Immature natural killer cell (primary cell): ENCODE results near the gene CACNG4. TPM values are rescaled to one million over a fixed set of nuclear protein-coding genes. Genes with fewer than 3 reads are reported as not detected.

ENCODE experiments used
- DNase-seq, 3 donors: peaks; one replicate each; pipeline ENCODE4 v3.0.0; 2022; ENCODE audit warnings: mixed read lengths in 1 of 3
- H3K27ac Mint-ChIP-seq, 6 donors: one replicate each; pipeline ENCODE4 v1.8.0; 2020; ENCODE audit warnings: mixed read lengths in 6 of 6, mild to moderate bottlenecking in 5 of 6, inconsistent platforms in 4 of 6, moderate library complexity in 3 of 6
- H3K27me3 Mint-ChIP-seq, 3 donors: one replicate each; pipeline ENCODE4 v1.8.0; 2020 to 2021; ENCODE audit warnings: low read depth in 3 of 3, mild to moderate bottlenecking in 3 of 3, mixed read lengths in 3 of 3, moderate library complexity in 3 of 3, inconsistent platforms in 1 of 3
- H3K36me3 Mint-ChIP-seq, 3 donors: one replicate each; pipeline ENCODE4 v1.8.0; 2020; ENCODE audit warnings: mixed read lengths in 3 of 3, inconsistent platforms in 2 of 3, mild to moderate bottlenecking in 2 of 3
- H3K4me1 Mint-ChIP-seq, 2 donors: one replicate each; pipeline ENCODE4 v1.8.0; 2020; ENCODE audit warnings: inconsistent platforms in 2 of 2, mild to moderate bottlenecking in 2 of 2, mixed read lengths in 2 of 2, moderate library complexity in 1 of 2
- H3K4me3 Mint-ChIP-seq, 5 donors: one replicate each; pipeline ENCODE4 v1.8.0; 2020; ENCODE audit warnings: mild to moderate bottlenecking in 5 of 5, mixed read lengths in 5 of 5, inconsistent platforms in 3 of 5, moderate library complexity in 3 of 5
- H3K9me3 Mint-ChIP-seq, 6 donors: one replicate each; pipeline ENCODE4 v1.8.0; 2020; ENCODE audit warnings: mild to moderate bottlenecking in 6 of 6, mixed read lengths in 6 of 6, inconsistent platforms in 4 of 6, moderate library complexity in 3 of 6
- polyA plus RNA-seq, 3 donors: library from polyadenylated mRNA; unstranded; fragments of 300-500 nt; fragmentation: Illumina TruSeq; gene quantifications; one replicate each; pipeline ENCODE4 v1.2.3, GENCODE V29; 2021

Gene CACNG4
- polyA plus RNA-seq, 3 donors from 2014 or later: not detected

GRCh38 chr17:66988069-66988798 is 23.7 kb downstream of the CACNG4 start:
- Mint-ChIP-seq H3K4me3 (no peak overlapping the region), H3K9me3 (no peaks in the 10 kb centered on the region), H3K36me3 (no peaks in the 10 kb centered on the region), H3K27ac (no peak overlapping the region), H3K4me1 (no peaks in the 10 kb centered on the region), H3K27me3 (peaks cover 3 to 15% (median 11%) of the 10 kb centered on the region in 3 donors)
- no peak for DNase-seq

GRCh38 chr17:66989076-66989475 is 24.6 kb downstream of the CACNG4 start:
- no peak overlapping the region for H3K4me3 Mint-ChIP-seq
- H3K27ac Mint-ChIP-seq: no peak overlapping the region
- H3K9me3 Mint-ChIP-seq: no peaks in the 10 kb centered on the region
- H3K36me3 Mint-ChIP-seq: no peaks in the 10 kb centered on the region
- peaks cover 3 to 15% (median 9%) of the 10 kb centered on the region in 3 donors for H3K27me3 Mint-ChIP-seq
- no peaks in the 10 kb centered on the region for H3K4me1 Mint-ChIP-seq
- DNase-seq: no peak

- DNase-seq: no peak
- no peaks in the 10 kb centered on the region for H3K9me3 Mint-ChIP-seq
- no peaks in the 10 kb centered on the region for H3K4me1 Mint-ChIP-seq
- no peak overlapping the region for H3K4me3 Mint-ChIP-seq
- H3K27ac Mint-ChIP-seq: no peak overlapping the region
- no peaks in the 10 kb centered on the region for H3K36me3 Mint-ChIP-seq
- H3K27me3 Mint-ChIP-seq: peaks cover 3 to 15% (median 9%) of the 10 kb centered on the region in 3 donors
Observed at GRCh38 chr17:66989579-66989978, 25.1 kb downstream of the CACNG4 start.

DNA sequence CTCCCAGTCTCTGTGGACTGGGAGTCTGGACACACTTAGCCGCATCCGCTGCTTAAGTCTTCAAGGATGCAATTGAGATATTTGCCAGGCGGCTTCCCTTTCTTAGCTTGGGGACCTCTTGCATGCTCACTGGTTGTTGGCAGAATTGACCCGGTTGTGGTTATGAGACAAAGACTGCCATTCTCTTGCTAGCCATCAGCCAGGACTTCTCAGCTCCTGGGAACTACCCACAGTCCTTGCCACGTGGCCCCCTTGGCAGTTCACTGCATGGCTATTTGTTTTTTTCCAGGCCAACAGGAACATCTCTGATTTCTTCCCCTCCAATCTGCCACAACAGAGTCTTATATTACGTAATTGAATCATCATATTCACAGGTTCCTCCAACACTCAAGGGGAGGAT is 25.5 kb downstream of the CACNG4 start:
- Mint-ChIP-seq H3K4me1 (no peaks in the 10 kb centered on the region), H3K4me3 (no peak overlapping the region), H3K36me3 (no peaks in the 10 kb centered on the region), H3K27ac (no peak overlapping the region), H3K27me3 (peaks cover 3 to 15% (median 9%) of the 10 kb centered on the region in 3 donors), H3K9me3 (no peaks in the 10 kb centered on the region)
- DNase-seq: no peak

DNA sequence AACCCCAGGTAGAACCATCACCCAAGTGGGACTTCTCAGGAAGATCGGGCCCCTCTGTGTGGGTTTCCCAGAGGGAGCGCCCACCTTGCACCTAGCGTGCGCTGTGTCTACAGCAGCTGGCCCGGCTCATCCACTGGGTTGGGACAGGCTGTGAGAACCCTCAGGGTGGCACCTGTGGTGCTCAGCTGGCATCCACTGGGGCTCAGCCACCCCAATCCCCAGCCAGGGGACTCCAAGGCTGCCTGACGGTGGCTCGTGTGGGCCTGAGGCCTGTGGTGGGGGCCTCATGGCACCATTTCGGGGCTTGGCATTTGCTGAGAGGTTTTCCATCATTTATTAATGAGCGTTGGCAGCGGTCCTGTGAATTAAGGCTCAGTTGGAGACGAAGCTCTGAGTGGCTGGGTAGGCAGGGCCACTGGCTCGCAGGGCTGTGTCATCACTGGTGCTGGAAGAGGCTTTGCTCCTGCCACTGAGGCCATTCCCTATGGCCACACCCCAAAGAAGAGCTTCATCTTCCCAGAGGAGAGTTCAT is 28.5 kb downstream of the CACNG4 start:
- Mint-ChIP-seq H3K4me1 (no peaks in the 10 kb centered on the region), H3K36me3 (no peaks in the 10 kb centered on the region), H3K9me3 (peaks cover 0 to 2% (median 0%) of the 10 kb centered on the region in 6 donors), H3K27ac (no peak overlapping the region), H3K27me3 (peaks cover 0 to 7% (median 6%) of the 10 kb centered on the region in 3 donors), H3K4me3 (no peak overlapping the region)
- no peak for DNase-seq

DNA sequence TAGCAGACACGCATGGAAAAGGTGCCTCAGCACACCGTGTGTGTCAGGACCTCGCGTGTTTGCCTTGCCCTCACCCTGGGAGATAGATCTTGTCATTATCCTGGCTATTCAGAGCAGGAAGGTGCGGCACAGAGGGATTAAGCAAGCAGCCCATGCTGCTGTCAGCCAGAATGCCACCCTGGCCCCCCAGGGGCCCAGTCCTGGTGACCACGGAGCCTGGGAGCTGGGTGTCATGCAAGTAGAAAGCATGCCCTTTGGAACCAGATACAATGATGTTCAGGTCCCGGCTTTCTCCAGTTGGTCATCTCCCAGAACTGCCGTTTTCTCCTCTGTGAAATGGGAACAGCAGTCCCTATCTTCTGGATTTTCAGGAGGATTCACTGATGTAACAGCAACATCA is 29.9 kb downstream of the CACNG4 start:
- Mint-ChIP-seq H3K27me3 (peaks cover 0 to 7% (median 6%) of the 10 kb centered on the region in 3 donors), H3K9me3 (peaks cover 0 to 2% (median 0%) of the 10 kb centered on the region in 6 donors), H3K4me1 (no peaks in the 10 kb centered on the region), H3K27ac (no peak overlapping the region), H3K36me3 (no peaks in the 10 kb centered on the region), H3K4me3 (no peak overlapping the region)
- no peak for DNase-seq

DNA sequence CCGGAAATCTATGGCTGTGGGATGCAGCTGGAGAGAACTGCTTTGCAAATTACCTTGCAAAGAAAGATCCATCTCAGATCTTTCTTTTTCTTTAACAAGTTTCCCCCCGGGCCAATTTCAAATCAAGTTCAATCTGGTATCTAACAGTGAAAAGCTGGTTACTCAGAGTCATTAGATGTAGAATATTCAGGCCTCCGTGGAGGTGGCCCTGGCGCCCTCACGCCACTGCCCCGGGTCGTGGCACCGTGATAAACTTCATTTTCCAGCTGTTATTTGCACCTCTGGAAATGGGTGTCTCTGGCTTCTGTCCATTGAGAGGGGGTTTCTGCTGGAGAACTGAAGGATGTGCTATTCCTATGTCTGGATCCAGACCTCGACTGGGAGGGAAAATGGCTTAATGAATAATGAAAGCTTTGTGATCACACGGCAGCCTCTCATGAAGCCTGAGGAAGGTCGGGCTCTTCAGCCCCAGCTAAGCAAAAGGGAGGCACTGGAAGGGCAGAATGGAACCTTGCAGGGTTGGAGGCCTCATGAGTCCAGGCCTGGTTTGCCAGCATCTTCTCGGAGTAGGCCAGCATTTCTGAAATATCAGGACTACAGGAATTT is 30.5 kb downstream of the CACNG4 start:
- Mint-ChIP-seq H3K4me3 (no peak overlapping the region), H3K27ac (no peak overlapping the region), H3K9me3 (peaks cover 0 to 2% (median 0%) of the 10 kb centered on the region in 6 donors), H3K4me1 (no peaks in the 10 kb centered on the region), H3K27me3 (peaks cover 0 to 7% (median 4%) of the 10 kb centered on the region in 3 donors), H3K36me3 (no peaks in the 10 kb centered on the region)
- DNase-seq: no peak

DNA sequence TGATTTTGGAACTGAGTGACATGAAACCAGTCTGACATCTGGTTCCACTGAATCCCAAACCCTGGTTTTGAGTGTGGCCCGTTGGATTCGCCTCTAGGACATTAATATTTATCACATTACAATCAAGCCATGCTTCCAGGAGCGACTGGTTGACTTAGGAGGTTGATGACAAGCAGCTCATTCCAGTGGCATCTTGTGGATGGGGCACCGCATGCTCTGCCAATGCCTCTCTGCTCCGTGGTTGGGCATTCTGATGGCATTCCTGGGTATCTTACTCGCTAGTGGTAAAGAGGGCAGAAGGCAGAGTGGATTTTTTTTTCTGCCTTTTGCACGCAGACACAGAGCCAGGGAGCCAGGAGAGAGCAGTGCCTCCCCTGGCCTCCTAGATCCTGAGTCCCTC is 31.4 kb downstream of the CACNG4 start:
- no peak for DNase-seq
- H3K36me3 Mint-ChIP-seq: no peaks in the 10 kb centered on the region
- no peaks in the 10 kb centered on the region for H3K4me1 Mint-ChIP-seq
- H3K4me3 Mint-ChIP-seq: no peak overlapping the region
- peaks cover 0 to 2% (median 0%) of the 10 kb centered on the region in 6 donors for H3K9me3 Mint-ChIP-seq
- no peak overlapping the region for H3K27ac Mint-ChIP-seq
- H3K27me3 Mint-ChIP-seq: peaks cover 0 to 7% (median 4%) of the 10 kb centered on the region in 3 donors

- Mint-ChIP-seq H3K9me3 (peaks cover 0 to 2% (median 0%) of the 10 kb centered on the region in 6 donors), H3K4me3 (no peak overlapping the region), H3K4me1 (no peaks in the 10 kb centered on the region), H3K27ac (no peak overlapping the region), H3K36me3 (no peaks in the 10 kb centered on the region), H3K27me3 (peaks cover 2 to 4% (median 2%) of the 10 kb centered on the region in 3 donors)
- no peak for DNase-seq
Observed at GRCh38 chr17:66996926-66997325, 32.4 kb downstream of the CACNG4 start.

- H3K36me3 Mint-ChIP-seq: no peaks in the 10 kb centered on the region
- no peak overlapping the region for H3K27ac Mint-ChIP-seq
- DNase-seq: no peak
- H3K27me3 Mint-ChIP-seq: peaks cover 4 to 16% (median 15%) of the 10 kb centered on the region in 3 donors
- no peak overlapping the region for H3K4me3 Mint-ChIP-seq
- no peaks in the 10 kb centered on the region for H3K4me1 Mint-ChIP-seq
- H3K9me3 Mint-ChIP-seq: no peaks in the 10 kb centered on the region
Observed at GRCh38 chr17:67003231-67003630, 38.7 kb downstream of the CACNG4 start.

DNA sequence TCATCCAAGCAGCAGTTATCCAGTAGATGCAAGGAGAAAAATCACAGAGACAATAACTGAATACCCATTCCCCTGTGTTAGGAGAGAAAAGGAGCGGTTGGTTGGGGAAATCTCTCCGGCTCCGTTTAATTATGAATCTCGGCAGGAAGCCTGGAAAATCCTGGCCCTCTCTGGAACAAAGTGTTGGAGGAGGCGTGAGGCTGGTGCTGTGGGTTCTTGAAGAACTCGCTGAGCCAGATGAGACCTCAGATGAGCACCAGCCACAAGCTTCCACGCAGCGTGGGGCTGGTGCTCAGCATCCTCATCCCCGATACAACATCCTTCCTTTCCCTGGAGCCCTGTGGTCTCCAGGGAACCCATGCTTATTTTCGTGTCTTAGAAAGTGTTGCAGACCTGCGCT is 39.7 kb downstream of the CACNG4 start:
- H3K9me3 Mint-ChIP-seq: no peaks in the 10 kb centered on the region
- peaks cover 4 to 16% (median 15%) of the 10 kb centered on the region in 3 donors for H3K27me3 Mint-ChIP-seq
- no peak overlapping the region for H3K4me3 Mint-ChIP-seq
- no peaks in the 10 kb centered on the region for H3K4me1 Mint-ChIP-seq
- H3K27ac Mint-ChIP-seq: no peak overlapping the region
- no peaks in the 10 kb centered on the region for H3K36me3 Mint-ChIP-seq
- no peak for DNase-seq

- Mint-ChIP-seq H3K36me3 (no peaks in the 10 kb centered on the region), H3K9me3 (no peaks in the 10 kb centered on the region), H3K27me3 (peaks cover 4 to 28% (median 17%) of the 10 kb centered on the region in 3 donors), H3K4me3 (no peak overlapping the region), H3K27ac (no peak overlapping the region), H3K4me1 (no peaks in the 10 kb centered on the region)
- no peak for DNase-seq
Observed at GRCh38 chr17:67007266-67007665, 42.8 kb downstream of the CACNG4 start.

GRCh38 chr17:67008101-67008500 is 43.6 kb downstream of the CACNG4 start:
- Mint-ChIP-seq H3K4me1 (no peaks in the 10 kb centered on the region), H3K9me3 (no peaks in the 10 kb centered on the region), H3K27ac (no peak overlapping the region), H3K36me3 (no peaks in the 10 kb centered on the region), H3K4me3 (no peak overlapping the region), H3K27me3 (peaks cover 4 to 22% (median 17%) of the 10 kb centered on the region in 3 donors)
- no peak for DNase-seq

DNA sequence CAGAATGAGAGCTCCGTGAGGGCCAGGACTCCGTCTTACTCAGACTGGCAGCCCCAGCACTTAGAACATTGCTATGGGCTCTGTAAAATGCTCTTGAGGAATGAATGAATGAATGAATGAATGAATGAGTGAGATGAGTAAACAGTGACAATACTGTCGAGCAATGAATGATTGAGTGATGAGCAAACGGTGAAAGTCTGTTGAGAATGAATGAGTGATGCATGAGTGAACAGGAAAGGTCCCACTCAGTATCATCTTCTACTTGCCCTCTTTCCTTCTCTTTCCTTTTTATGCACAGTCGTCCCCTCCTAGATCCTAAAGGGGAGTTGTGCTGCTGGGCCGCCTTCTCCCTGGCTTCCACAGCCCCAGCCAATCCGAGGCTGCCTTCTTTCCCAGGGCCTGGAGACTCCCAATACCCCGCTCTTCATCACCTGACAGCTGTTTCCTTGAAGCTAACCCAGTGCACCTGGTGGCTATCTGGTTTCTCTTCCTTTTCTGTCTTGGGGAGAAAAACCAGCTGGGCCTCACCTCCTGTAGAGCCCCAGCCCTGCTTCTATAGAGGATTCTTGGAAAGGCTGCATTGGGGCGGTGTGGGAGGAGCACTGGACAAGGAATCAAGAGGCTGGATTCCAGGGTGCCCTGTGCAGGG is 47.1 kb downstream of the CACNG4 start:
- no peak overlapping the region for H3K4me3 Mint-ChIP-seq
- H3K36me3 Mint-ChIP-seq: no peaks in the 10 kb centered on the region
- no peaks in the 10 kb centered on the region for H3K4me1 Mint-ChIP-seq
- no peak overlapping the region for H3K27ac Mint-ChIP-seq
- H3K27me3 Mint-ChIP-seq: peaks cover 5 to 18% (median 7%) of the 10 kb centered on the region in 3 donors
- DNase-seq: no peak
- H3K9me3 Mint-ChIP-seq: no peaks in the 10 kb centered on the region
